Adipose tissue (tissue), 3 donors: ENCODE data around the gene POLR3A. TPM values are rescaled to one million over a fixed set of nuclear protein-coding genes. Genes with fewer than 3 reads are reported as not detected.

Experiments
- H3K27ac ChIP-seq: one replicate; pipeline ENCODE4 v1.5.1; 2013; ENCODE audit warnings: low read depth, low read length
- WGBS, 3 donors: extraction: QIAGEN DNeasy Blood & Tissue Kit; methylation state at CpG; one replicate each; pipeline ENCODE4 v1.1.7; 2013; 5-methylcytosine and 5-hydroxymethylcytosine counted together
- polyA plus RNA-seq, 3 donors: library from polyadenylated mRNA; stranded (reverse); fragments of 200-250 nt; gene quantifications; one replicate each; pipeline ENCODE4 v1.2.3, GENCODE V29; 2013
- donor health status: healthy with polysubstance abuse.
- donor health status: Bipolar disorder and iron deficiency.
- donor health status: healthy.

The POLR3A gene
- polyA plus RNA-seq, 3 donors, result 3.0 to 4.9 (median 4.3) TPM

DNA sequence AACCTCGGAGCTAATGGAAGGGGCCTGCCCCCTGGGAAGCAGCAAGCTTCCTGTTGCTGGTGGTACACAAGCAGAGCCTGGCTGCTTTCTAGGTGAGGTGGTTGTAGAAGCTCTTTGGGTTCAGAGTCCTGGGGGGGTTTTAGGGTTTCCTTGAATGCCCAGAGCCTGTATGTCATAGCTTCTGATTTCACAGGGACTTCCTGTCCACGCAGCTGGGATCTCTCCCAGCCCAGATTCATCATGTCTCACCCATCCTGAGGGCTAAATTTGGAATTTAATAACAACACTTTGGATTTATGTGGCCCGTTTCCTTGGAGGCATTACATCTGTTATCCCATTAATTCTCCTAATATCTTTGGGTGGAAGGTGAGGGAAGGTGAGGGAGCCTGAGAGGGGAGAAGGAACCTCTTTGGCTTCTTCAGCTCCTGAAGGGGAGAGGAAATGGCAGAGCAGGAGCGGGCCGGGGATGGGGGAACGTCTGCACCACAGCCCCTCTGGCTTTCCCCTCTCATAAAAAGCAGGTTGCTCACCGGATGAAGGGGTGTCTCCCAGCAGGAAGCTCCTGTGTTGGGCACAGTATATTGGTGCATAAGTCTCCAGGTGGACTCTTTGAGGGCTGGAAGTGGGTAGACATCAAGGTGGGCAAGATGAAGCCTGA is 24.0 kb upstream of the POLR3A start:
- 68 to 86% (median 73%) methylated on average over 7 of the region's 7 CpGs for WGBS, 3 donors
- no peak overlapping the region for H3K27ac ChIP-seq

DNA sequence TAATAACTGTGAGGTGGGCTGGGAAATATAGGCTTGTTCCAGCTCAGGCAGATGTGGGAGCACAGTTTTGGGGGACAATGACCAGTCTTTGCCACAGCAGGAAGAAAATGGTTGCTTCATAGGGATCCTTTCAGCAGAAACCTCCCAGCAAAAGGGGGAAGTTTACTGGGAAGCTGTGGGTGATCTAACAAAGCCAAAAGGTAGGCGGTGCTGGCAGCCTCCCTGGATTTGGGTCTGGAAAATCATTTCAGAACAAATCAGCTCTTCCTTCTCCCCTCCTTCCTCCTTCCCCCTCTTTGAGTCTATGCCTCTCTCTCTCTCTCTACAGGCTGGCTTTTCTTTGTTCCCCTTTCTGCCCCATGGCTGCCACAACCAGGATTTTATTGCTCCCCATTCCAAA is 20.5 kb upstream of the POLR3A start:
- H3K27ac ChIP-seq, result no peak overlapping the region
- WGBS, 3 donors, result 53 to 82% (median 59%) methylated on average over 1 of the region's 1 CpG

DNA sequence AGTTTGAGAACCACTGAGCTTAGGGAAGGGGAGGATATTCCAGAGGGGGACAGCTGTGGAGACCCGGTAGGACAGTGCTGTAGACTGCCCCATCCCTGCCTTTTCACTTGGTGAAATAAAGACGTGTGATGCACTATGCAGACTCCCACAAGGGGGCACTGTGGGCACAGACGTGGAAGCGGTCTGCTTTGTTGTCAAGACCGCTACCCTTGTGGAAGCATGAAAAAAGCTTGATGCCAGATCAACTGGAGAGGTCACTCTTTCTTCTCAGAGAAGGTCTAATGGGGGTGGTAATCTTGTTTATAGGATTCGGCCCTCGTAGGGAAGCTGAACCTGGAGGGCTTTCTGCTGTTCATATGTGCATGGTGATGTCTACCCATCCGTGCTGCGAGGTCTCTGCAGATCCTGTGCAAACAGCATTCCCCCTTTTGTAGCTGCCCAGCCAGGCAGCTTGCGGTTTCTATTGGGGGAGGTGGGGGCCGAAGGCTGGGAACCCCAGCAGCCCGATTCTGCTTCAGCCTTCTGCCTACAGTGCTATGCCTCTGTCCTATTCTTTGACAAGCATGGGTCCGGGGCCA is 18.1 kb upstream of the POLR3A start:
- H3K27ac ChIP-seq, result no peak overlapping the region
- 27 to 31% (median 29%) methylated on average over 13 of the region's 13 CpGs for WGBS, 3 donors

DNA sequence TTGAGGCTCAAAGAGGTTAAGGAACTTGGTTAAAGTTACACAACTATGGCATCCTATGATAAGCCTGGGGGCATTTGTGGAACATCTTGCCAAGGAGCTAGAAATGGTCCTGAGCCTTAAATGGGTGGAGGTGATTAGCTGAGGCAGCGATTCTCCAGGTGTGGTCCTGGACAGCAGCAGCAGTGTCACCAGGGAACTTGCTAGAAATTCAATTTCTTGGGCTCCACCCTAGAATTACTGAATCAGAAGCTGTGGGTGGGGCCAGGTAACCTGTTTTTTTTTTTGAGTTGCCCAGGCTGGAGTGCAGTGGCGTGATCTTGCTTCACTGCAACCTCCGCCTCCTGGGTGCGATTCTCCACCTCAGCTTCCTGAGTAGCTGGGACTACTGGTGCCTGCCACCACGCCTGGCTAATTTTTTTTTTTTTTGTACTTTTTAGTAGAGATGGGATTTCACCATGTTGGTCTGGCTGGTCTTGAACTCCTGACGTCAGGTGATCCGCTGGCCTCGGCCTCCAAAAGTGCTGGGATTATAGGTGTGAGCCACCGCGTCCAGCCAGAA is 17.5 kb upstream of the POLR3A start:
- WGBS, 3 donors, result 71 to 77% (median 74%) methylated on average over 10 of the region's 10 CpGs
- H3K27ac ChIP-seq, result no peak overlapping the region

DNA sequence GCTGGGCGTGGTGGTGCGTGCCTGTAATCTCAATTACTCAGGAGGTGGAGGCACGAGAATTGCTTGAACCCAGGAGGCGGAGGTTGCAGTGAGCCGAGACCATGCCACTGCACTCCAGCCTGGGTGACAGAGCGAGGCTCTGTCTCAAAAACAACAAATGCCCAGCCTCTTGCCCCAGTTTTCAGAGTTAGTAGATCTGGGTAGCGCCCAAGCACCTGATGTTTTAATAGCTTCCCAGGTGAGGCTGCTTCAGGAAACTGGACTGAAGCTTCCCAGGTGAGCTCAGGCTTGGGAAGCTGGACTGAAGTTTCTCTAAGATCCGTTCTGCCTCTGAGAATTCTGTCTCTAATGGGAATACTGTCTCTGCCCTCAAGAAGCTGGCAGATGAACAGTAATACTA is 16.5 kb upstream of the POLR3A start:
- H3K27ac ChIP-seq, result no peak overlapping the region
- WGBS, 3 donors, result 84 to 92% (median 91%) methylated on average over 8 of the region's 8 CpGs

DNA sequence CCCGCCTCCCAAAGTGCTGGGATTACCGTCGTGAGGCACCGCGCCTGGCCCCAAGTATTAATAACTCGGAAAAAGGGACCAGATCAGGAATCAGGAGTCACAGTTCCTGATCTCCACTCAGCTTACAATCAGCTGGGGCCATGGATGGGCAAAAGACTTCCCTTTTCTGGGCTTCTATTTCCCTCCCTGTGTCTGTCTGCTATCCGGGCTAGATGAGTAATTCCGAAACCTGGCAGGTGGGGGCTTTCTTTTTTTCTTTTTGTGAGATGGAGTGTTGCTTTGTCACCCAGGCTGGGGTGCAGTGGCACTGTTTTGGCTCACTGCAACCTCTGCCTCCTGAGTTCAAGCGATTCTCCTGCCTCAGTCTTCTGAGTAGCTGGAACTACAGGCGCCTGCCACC is 15.9 kb upstream of the POLR3A start:
- no peak overlapping the region for H3K27ac ChIP-seq
- WGBS, 3 donors, result 76 to 83% (median 80%) methylated on average over 10 of the region's 10 CpGs

DNA sequence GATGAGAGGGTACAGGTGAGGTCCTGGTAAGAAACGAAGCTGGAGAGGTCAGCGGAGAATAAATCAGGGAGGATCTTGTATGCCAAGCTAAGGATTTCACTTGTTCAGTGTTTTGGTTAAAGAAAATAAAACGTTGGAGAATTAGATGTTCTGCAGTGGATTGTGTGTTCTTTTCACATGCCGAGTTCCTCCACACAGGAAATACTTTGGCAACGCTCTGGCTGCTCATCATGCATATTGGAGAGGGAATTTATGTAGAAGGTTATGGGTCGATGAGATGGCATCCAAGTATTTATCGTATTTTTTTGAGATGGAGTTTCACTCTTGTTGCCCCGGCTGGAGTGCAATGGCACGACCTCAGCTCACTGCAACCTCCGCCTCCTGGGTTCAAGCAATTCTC is 15.4 kb upstream of the POLR3A start:
- no peak overlapping the region for H3K27ac ChIP-seq
- 57 to 71% (median 69%) methylated on average over 10 of the region's 10 CpGs for WGBS, 3 donors

DNA sequence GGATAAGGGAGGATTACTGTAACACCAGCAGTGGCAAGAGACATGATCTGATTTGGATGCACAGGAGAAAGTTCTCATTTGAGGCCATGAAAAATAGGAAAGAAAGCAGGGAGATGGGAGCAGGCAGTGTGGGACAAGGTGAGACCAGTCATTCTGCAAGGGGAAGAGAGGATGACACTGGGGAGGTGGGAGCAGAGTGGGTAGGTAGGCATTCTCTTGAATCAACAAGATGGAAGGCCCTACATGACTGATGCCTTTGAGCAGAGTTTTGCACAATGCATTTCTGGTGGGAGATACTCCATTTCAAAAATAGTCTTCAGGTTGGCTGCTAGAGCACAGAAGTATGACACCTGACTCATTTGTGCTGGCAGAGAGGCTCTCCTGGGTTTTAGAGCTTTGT is 14.9 kb upstream of the POLR3A start:
- H3K27ac ChIP-seq, result no peak overlapping the region

DNA sequence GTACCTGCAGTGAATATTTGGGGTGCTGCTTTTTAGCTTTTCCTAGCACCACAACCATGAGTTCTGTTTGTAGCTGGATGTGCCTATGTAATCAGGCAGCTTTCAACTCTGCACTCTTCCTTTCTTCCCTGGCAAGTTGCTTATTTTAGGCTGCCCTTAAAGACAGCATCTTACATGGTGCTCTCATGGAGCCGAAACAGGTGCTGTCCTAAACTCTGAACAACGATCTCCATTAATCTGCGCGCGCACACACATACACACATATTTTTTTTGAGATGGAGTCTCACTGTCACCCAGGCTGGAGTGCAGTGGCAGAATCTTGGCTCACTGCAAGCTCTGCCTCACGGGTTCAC is 13.4 kb upstream of the POLR3A start:
- 95 to 96% (median 96%) methylated on average over 6 of the region's 6 CpGs for WGBS, 3 donors
- H3K27ac ChIP-seq, result no peak overlapping the region

DNA sequence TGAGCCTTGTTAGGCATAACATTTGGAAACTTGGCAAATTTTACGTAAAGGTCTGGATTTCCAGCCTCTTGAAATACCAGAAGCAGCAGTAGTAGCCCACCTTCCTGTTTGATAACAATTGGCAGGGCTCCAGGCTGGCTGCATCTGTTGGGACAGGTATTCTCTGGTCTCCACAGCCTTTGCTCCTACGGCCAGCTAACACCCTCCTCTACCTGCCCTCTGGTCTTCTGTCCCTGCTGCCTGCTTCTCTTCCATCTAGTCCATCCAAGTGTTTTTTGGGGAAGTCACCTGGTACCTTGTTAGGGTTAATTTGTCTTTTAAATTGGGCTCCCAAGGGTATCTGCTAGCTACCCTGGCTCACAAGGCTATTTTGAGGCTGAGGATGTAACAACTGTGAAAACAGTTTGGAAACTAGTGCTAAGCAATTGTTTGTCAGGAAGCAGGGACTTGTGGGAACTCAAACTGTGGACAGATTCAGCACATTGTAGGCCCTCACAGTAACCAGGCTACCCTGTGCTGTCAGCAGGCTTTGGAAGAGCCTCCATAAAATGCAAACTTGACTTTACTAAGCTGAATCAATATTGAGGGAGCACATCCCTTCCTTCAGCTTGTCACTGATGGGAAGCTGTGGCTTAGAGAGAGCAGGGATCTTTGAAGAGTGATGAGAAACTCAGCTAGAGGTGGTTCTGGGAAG is 12.9 kb upstream of the POLR3A start:
- WGBS, 3 donors, result 63 to 81% (median 70%) methylated on average over 2 of the region's 2 CpGs
- H3K27ac ChIP-seq, result no peak overlapping the region

DNA sequence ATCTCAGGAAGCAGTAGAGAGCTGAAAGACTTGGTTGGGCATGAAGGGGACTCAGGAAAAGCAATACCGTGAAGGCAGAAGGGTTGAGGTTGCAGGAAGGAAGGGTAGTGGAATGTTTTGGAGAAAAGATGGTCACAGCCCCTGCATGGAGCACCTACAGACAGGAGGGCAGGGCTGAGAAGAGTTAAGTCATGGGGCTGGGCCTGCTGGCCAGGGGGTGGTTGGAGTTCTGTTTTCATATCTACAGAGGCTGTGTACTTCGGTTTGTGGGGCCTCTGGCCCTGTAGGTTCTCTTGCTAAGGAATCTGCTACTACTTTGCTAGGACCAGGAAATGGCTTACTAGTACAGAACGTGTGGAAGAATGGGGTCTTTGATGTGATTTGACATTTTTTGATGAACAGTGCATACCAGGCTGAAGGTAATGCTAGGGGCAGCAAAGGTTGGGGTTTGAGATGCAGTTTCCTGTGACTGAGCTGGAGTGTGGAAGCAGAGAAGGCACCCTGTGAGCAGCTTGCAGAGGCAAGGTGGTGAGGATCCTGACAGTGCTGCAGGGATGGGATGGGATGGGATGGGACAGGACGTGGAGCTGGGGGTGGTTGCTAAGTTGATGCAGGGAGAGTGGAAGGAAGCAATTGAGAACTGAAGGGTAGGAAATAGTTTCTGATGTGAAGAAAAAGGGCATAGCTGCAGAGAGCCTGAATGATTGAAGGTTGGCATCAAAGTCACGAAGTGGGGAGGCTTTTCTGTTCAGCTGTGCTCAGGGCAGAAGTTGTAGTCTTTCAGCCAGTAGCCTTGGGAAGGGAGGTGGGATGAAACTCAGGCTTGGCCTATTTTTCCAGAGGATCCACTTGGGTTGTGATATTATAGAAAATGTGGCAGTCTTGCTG is 12.1 kb upstream of the POLR3A start:
- H3K27ac ChIP-seq, result no peak overlapping the region
- 68 to 74% (median 70%) methylated on average over 5 of the region's 5 CpGs for WGBS, 3 donors

DNA sequence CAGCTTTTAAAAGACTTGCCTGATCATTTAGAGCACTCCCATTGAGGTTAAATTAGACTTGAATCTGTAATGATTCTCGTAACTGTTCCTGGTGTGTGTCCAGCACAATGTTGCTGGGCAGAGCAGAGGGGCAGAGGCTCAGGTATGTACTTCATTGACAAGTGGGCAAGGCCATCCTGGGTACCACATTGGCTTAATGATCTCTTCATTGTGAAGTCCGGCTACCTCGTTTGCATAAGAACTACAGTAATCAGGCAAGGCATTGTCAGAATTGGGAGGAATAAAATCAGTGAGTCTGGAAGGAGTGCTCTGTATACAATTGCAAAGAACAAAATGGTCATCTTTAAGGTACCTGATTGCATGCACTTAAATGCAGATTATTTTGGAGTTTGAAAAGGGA is 10.4 kb upstream of the POLR3A start:
- H3K27ac ChIP-seq, result no peak overlapping the region
- WGBS, 3 donors, result 74 to 83% (median 79%) methylated on average over 3 of the region's 3 CpGs

DNA sequence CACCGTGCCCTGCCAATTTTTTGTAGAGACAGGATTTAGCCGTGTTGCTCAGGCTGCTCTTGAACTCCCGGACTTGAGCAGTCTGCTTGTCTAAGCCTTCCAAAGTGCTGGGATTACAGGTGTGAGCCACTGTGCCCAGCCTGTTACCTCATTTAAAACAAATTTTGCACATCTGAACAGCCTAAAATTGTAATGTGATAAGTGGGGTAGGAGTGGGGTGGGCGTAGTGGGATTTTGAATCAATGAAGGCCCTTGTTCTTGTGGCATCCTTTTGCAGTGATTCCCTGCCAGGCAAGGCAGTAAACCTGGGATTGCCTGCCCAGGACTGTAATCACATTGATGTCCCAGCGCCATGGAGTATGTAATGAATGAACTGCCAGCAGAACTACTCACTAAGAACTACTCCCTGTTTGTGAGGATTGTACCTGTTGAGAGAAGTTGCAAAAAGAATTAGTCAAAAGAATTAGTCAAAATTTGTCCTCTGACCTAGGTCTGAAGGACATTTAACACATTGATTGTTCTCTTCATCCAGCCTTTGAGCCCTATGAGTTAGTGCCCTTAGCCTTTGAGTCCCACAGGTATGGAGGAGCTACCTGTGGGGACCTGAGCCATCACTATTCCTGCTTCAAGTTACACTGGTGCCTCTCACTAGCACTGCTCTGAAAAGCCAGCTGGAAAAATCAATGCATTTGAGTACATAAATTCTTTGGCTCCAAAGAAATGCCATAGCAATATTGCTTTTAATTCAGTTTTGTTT is 9.7 kb upstream of the POLR3A start:
- H3K27ac ChIP-seq, result no peak overlapping the region

DNA sequence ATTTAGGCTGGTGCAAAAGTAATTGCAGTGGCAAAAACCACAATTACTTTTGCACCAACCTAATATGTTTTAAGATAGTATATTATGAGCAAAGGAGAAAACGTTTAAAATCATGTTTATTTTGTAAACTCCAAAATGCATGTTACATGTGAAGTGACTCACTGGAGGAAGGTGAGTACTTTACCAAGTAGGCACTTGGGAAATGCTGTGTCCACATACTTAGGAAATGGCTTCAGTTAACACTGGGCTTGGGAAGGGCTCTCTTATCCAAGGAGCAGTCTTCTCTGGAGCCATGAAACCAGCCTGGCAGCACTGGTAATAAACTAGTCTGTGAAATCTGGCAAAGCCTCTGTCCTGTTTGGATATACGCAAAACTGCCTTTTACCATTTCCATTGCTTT is 8.8 kb upstream of the POLR3A start:
- 66 to 69% (median 66%) methylated on average over 2 of the region's 2 CpGs for WGBS, 3 donors
- H3K27ac ChIP-seq, result no peak overlapping the region

More for the DNA sequence above, 9.7 kb upstream of the POLR3A start:
- WGBS, 3 donors, result 74 to 85% (median 84%) methylated on average over 5 of the region's 5 CpGs

DNA sequence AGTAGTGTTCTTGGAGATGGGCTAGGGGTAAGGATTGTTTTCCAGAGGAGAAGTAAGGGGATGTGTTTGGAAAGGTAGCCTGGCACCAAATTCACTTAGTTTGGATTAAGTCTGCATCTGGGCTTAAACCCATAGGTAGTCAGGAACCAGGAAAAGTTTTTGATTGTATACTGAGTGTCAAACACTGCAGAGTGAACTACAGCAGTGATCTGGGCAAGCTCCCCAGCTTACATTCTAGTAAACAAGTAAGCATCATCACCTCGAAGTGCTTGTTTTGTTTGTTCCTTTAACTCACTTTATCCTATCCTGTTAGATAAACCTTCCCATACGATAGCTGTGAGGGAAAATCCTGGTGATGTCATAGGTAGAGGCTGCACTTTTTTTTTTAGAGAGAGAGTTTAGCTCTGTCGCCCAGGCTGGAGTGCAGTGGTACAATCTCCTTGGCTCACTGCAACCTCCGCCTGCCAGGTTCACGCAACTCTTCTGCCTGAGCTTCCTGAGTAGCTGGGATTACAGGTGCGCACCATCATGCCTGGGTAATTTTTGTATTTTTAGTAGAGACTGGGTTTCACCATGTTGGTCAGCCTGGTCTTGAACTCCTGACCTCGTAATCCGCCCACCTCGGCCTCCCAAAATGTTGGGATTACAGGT is 6.7 kb upstream of the POLR3A start:
- 75 to 90% (median 81%) methylated on average over 9 of the region's 9 CpGs for WGBS, 3 donors
- H3K27ac ChIP-seq, result no peak overlapping the region

DNA sequence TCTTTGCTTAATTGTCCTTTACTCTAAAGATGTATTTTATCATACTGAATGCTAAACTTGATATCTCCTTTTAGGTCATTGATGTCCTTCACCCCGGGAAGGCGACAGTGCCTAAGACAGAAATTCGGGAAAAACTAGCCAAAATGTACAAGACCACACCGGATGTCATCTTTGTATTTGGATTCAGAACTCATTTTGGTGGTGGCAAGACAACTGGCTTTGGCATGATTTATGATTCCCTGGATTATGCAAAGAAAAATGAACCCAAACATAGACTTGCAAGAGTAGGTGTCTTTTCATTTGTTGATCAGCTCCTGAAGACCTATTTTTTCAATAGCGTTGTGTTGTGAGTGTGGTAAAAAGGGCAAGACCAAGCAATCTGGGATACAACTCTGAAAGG is 6.1 kb upstream of the POLR3A start:
- 81 to 89% (median 87%) methylated on average over 5 of the region's 5 CpGs for WGBS, 3 donors
- no peak overlapping the region for H3K27ac ChIP-seq

DNA sequence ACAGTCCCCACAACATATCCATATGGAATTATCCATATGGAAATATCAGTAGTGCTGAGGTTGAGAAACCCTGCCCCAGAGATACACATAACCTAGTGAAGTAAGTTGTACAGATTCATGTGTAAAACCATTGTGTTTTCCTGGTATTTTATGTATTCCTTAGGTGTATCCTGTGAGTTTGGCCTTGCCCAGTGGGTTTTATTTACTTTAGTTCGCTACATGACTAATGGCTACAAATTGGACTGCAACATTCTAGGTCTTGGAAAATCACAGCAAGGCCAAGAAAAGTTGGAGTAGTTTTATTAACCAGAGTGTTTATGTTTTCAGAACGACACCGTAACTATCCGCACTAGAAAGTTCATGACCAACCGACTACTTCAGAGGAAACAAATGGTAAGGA is 5.7 kb upstream of the POLR3A start:
- H3K27ac ChIP-seq, result no peak overlapping the region
- WGBS, 3 donors, result 43 to 76% (median 74%) methylated on average over 5 of the region's 5 CpGs
